ENCODE data around the gene GPC6.

DNA sequence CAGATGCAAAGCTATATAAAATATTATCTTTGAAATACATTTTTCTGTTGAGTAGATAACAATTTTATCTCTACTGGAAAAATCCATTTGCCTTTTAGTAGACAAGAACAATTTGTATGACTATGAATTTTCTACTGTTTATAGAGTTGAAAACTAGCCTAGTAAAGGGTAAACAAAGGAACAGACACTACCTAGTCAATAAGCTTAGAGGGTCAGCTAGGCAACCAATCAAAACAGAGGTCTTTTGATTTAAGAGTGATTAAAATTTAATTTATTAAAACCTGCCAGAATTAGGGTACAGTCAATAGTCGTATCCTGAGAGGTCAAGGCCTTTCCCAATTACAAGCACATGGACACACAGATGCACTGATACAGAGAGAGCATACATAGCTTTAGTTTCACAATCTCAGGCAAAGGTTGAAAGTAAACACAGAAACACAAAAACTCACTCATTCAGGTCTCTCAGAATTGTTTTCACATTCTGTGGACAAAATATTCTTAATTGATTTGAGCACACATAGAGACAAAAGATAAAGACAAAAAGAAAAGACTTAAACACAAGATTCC lies 24.5 kb upstream of the GPC6 start:
- TF ChIP-seq GATA2 (IDR thresholded peaks at IDR 0.05; ENCODE audit: low read depth, low read length) (no peak), GATA3 (IDR thresholded peaks at IDR 0.05; ENCODE audit: low read depth, low read length) (no peak)

Measured in SH-SY5Y (cell line).